Measurements from ENCODE around the gene CRIP1. TPM values are rescaled to one million over a fixed set of nuclear protein-coding genes. Genes with fewer than 3 reads are reported as not detected.

The CRIP1 gene
- total RNA-seq, 4 donors from 2014 or later = 11.2 to 57.9 (median 34.2) TPM

DNA sequence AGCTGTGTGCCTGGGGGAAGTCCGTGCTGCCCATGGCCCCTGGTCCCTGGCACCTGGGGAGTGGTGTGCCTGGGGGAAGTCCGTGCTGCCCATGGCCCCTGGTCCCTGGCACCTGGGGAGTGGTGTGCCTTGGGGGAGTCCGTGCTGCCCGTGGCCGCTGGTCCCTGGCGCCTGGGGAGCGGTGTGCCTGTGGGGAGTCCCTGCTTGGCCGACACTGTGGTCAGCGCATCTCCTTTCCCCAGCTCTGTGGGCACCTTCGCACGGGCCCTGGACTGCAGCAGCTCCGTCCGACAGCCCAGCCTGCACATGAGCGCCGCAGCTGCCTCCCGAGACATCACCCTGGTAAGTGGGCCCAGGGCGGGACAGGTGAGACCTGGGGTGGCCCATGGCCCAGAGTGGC is 26.6 kb upstream of the CRIP1 start:
- H3K4me3 ChIP-seq = no peak overlapping the region
- H3K27ac ChIP-seq = no peak overlapping the region
- H3K4me1 ChIP-seq = no peaks in the 10 kb centered on the region
- H3K36me3 ChIP-seq = peaks cover 0 to 89% of the 10 kb centered on the region in 2 donors
- no CpG with 5 or more reads among the region's 17 CpGs for WGBS, 2 donors (ENCODE audit: low coverage in 1 of 2)
- no peaks in the 10 kb centered on the region for H3K9me3 ChIP-seq
- no peak for ATAC-seq
- TF ChIP-seq, protein P1, sequence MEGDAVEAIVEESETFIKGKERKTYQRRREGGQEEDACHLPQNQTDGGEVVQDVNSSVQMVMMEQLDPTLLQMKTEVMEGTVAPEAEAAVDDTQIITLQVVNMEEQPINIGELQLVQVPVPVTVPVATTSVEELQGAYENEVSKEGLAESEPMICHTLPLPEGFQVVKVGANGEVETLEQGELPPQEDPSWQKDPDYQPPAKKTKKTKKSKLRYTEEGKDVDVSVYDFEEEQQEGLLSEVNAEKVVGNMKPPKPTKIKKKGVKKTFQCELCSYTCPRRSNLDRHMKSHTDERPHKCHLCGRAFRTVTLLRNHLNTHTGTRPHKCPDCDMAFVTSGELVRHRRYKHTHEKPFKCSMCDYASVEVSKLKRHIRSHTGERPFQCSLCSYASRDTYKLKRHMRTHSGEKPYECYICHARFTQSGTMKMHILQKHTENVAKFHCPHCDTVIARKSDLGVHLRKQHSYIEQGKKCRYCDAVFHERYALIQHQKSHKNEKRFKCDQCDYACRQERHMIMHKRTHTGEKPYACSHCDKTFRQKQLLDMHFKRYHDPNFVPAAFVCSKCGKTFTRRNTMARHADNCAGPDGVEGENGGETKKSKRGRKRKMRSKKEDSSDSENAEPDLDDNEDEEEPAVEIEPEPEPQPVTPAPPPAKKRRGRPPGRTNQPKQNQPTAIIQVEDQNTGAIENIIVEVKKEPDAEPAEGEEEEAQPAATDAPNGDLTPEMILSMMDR (IDR thresholded peaks at IDR 0.05) = no peak
- no peak for TF ChIP-seq POLR2AphosphoS5 (IDR thresholded peaks at IDR 0.05)
- TF ChIP-seq POLR2A (IDR thresholded peaks at IDR 0.05) = no peak
- no peak for TF ChIP-seq EP300 (IDR thresholded peaks at IDR 0.05)
- H3K27me3 ChIP-seq = no peaks in the 10 kb centered on the region

DNA sequence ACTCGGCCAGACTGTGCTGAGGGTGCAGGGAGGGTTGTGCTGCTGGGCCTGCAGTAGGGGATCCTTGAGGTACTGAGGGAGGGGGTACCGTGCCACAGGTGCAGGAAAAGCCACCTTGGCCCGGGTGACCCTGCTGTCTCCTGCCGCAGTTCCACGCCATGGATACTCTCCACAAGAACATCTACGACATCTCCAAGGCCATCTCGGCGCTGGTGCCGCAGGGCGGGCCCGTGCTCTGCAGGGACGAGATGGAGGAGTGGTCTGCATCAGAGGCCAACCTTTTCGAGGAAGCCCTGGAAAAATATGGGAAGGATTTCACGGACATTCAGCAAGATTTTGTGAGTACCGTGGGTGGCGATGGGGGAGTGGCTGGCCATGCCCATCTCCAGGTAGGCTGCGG is 26.1 kb upstream of the CRIP1 start:
- no peak for ATAC-seq
- TF ChIP-seq POLR2AphosphoS5 (IDR thresholded peaks at IDR 0.05) (no peak), EP300 (IDR thresholded peaks at IDR 0.05) (no peak), POLR2A (IDR thresholded peaks at IDR 0.05) (no peak)
- TF ChIP-seq, protein P1 (IDR thresholded peaks at IDR 0.05) = no peak
- Histone ChIP-seq H3K27me3 (no peaks in the 10 kb centered on the region), H3K9me3 (no peaks in the 10 kb centered on the region), H3K4me1 (no peaks in the 10 kb centered on the region), H3K27ac (no peak overlapping the region), H3K36me3 (peaks cover 0 to 89% of the 10 kb centered on the region in 2 donors), H3K4me3 (no peak overlapping the region)
- WGBS, 2 donors (ENCODE audit: low coverage in 1 of 2) = 55% methylated on average over 4 of the region's 17 CpGs; no CpG with 5 or more reads in 1 of the 2 donors

DNA sequence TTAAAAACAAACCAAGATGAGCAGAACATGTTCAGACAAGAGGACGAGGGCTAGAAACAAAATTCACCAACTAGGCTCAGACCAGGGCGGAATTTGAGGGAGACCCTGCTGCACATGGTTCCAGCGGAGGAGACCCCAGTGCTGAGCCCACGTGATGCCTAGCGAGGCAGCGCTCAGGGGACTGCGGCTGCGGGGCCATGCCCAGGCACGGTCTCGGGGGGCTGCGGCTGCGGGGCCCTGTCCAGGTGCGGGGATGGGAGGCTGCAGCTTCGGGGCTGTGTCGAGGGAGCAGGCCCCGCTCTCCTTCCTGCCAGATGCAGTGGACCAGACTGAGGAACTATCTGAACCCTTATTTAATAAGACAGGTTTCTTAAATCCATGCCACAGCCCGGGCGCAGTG is 24.8 kb upstream of the CRIP1 start:
- H3K4me3 ChIP-seq = no peak overlapping the region
- H3K9me3 ChIP-seq = no peaks in the 10 kb centered on the region
- H3K27ac ChIP-seq = no peak overlapping the region
- WGBS, 2 donors (ENCODE audit: low coverage in 1 of 2) = 83% methylated on average over 2 of the region's 18 CpGs; no CpG with 5 or more reads in 1 of the 2 donors
- ATAC-seq = no peak
- H3K4me1 ChIP-seq = no peaks in the 10 kb centered on the region
- peaks cover 0 to 89% of the 10 kb centered on the region in 2 donors for H3K36me3 ChIP-seq
- H3K27me3 ChIP-seq = no peaks in the 10 kb centered on the region
- no peak for TF ChIP-seq POLR2A (IDR thresholded peaks at IDR 0.05)
- no peak for TF ChIP-seq EP300 (IDR thresholded peaks at IDR 0.05)
- TF ChIP-seq, protein P1 (IDR thresholded peaks at IDR 0.05) = no peak
- TF ChIP-seq POLR2AphosphoS5 (IDR thresholded peaks at IDR 0.05) = no peak

DNA sequence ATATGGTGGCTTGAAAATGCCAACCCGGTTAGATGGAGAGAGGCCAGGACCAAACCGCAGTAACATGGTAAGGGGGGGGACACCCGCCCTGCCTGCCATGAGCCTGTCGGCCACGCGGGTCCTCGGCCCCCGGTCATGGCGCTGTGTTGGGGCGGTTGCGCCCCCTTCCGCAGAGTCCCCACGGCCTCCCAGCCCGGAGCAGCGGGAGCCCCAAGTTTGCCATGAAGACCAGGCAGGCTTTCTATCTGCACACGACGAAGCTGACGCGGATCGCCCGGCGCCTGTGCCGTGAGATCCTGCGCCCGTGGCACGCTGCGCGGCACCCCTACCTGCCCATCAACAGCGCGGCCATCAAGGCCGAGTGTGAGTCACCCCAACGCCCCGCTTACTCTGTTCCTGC is 22.2 kb upstream of the CRIP1 start:
- H3K36me3 ChIP-seq = peaks cover 0 to 90% of the 10 kb centered on the region in 2 donors

More for the DNA sequence above, 22.2 kb upstream of the CRIP1 start:
- H3K9me3 ChIP-seq = no peaks in the 10 kb centered on the region
- no peak overlapping the region for H3K27ac ChIP-seq
- H3K27me3 ChIP-seq = no peaks in the 10 kb centered on the region
- WGBS, 2 donors (ENCODE audit: low coverage in 1 of 2) = 42 to 94% methylated on average over 2 to 16 of the region's 33 CpGs
- TF ChIP-seq EP300 (IDR thresholded peaks at IDR 0.05) (no peak), POLR2A (IDR thresholded peaks at IDR 0.05) (no peak), POLR2AphosphoS5 (IDR thresholded peaks at IDR 0.05) (no peak)
- TF ChIP-seq, protein P1 (IDR thresholded peaks at IDR 0.05) = no peak
- no peak overlapping the region for H3K4me3 ChIP-seq
- peaks cover 3 to 22% (median 14%) of the 10 kb centered on the region in 3 donors for H3K4me1 ChIP-seq
- ATAC-seq = no peak
